HG02588 (cell line): Measurements from ENCODE around the gene PCDHGC5.

Experiments used
- ATAC-seq: cut with Tn5 transposase; IDR thresholded peaks from one replicate; pipeline ENCODE4 v1.9.1; 2021; ENCODE audit warnings: mild to moderate bottlenecking, moderate library complexity; ENCODE audit not compliant: unreplicated experiment

PCDHGC5 gene

DNA sequence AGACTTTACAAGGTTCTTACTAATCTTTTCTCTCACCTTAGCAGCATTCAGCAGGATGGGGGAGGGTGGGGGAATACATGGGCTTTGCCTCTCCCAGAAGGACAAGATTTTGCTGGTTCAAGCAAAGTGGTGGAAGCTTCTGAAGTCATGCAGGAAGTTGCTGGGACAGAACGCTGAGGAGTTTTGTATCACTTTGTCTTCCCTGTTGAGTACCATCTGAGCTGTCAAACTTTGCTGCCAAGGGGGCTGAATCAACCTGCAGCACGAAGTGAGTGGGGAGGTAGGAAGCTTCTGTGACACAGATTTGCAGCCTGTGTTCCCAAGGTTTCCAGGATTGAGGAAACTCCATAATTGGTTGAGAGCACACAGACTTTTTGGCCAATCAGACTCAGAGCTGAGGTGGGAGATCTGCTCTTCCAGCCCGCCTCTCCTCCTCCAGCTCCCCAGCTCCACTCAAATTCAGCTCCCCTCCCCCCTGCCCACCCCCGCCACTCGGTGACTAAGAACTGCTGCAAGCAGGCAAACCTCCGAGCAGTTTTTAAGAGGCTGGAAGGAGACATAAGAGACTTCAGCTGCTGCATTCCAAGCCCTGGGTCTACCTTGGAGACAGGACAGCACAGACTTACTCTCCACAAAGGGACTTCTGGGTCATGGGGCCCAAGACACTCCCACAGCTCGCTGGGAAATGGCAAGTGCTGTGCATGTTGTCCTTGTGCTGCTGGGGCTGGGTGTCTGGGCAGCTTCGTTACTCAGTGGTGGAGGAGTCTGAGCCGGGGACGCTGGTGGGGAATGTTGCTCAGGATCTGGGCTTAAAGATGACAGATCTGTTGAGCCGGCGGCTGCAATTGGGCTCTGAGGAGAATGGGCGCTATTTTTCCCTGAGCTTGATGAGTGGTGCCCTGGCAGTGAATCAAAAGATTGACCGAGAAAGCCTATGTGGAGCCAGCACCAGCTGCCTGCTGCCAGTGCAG lies at the start of gene PCDHGC5:
PCDHGC5 (plus strand) TSS at position 491 of the 971 bp plus-strand sequence; CDS start at position 651, 160 bp downstream.
- ATAC-seq, result no peak

DNA sequence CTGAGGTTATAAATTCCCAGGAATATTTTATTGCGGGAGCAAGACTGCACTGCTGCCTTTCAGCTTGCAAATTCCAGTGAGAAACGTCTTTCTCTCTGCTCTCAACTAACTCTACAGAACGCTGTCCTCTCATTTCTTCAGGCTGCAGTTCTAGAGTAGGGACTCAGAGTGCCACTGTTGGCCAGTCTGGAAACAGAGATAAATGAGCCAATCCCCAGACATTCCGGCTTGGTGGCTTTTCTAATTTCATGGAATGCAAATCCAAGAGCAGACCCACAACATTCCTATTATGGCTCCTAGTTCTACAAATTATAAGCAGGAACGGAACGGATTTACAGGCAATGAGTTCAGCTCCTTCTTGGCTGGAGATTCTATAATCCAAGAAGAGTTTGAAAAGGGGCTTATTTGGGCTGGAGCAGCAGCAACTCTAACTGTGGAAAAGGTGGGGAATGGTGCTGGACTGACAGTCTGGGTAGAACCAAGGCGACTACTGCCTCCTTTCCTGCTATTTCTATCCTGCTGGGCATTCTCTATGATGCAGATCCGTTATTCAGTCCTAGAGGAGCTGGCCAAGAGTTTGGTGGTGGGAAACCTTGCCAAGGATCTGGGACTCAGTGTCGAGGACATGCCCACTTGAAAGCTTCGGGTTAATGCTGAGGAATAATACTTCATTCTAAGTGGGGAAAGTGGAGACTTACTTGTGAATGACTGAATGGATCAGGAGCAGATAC lies 49.3 kb upstream of the PCDHGC5 start:
- no peak for ATAC-seq

DNA sequence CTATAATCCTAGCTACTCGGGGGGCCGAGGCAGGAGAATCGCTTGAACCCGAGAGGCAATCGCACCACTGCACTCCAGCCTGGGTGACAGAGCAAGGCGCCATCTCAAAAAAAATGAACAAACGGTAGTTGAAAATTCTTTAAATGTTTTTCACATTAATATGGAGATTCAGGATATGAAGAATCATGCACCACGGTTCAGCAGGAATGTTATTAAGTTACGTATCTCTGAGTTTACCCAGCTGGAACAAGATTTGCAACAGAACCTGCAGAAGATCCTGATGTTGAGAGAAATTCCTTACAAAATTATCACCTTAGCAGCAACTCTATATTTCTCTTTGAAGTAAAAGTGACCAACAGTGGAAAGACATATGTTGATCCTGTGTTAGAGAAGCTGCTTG lies 48.5 kb upstream of the PCDHGC5 start:
- ATAC-seq, result no peak

DNA sequence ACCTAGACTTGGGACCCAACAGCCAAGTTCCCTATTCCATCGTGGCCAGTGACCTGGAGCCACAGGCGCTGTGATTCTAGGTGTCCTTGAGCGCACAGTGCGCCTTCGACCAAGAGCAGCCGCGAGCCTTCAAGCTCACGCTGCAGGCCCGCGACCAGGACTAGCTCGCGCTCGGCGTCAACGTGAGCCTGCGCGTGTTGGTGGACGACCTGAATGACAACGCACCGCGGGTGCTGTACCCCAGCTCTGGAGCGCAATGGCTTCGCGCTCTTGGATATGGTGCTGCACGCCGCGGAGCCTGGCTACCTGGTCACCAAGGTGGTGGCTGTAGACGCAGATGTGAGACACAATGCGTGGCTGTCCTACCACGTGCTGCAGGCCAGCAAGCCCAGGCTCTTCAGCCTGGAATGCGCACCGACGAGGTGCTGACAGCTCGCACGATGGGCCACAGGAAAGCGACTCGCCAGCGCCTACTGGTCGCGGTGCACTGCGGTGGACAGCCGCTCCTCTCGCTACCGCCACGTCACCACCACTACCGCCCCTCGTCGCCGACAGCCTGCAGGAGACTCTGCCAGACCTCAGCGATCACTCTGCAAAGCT lies 47.2 kb upstream of the PCDHGC5 start:
- ATAC-seq, result no peak

DNA sequence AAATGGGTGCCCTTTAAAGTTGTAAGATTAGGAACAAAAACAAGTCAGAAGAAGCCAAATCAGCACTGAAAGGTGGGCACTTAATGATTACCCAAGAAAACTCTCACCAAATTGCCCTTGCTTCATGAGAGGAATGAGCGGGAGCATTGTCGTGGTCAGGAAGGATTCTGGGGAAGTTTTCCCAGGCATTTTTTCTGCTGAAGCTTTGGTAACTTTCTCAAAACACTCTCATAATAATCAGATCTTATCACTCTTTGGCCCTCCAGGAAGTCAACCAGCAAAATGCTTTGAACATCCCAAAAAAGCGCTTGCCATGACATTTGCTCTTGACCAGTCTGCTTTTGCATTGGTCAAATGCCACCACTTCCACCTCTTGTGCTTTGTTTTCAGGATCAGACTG lies 23.5 kb upstream of the PCDHGC5 start:
- ATAC-seq, result no peak

DNA sequence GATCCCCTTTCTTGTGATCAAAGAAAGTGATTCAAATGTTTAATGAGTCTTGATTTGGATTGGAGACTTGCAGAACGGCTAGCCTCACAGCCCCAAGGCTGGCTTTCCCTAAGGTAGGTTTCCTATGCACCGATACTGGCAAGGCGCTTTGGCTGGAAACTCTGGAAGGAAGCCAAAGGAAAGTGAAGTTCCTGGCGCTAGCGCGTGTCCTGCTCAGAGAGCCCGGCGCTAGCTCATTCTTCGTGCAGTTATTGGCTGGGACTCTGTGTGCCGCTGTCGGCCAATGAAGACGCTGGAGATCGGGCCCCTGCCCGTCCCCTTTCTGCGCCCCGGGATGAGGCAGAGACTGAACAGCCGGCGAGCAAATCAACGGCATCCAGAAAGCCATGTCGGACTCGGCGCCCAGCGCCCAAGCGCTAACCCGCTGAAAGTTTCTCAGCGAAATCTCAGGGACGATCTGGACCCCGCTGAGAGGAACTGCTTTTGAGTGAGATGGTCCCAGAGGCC lies 13.2 kb upstream of the PCDHGC5 start, which contains the start of gene PCDHGC3:
PCDHGC3 (plus strand) TSS at position 342 of the 507 bp plus-strand sequence; CDS start at position 493, 151 bp downstream.
- ATAC-seq, result peak; percentile 99

DNA sequence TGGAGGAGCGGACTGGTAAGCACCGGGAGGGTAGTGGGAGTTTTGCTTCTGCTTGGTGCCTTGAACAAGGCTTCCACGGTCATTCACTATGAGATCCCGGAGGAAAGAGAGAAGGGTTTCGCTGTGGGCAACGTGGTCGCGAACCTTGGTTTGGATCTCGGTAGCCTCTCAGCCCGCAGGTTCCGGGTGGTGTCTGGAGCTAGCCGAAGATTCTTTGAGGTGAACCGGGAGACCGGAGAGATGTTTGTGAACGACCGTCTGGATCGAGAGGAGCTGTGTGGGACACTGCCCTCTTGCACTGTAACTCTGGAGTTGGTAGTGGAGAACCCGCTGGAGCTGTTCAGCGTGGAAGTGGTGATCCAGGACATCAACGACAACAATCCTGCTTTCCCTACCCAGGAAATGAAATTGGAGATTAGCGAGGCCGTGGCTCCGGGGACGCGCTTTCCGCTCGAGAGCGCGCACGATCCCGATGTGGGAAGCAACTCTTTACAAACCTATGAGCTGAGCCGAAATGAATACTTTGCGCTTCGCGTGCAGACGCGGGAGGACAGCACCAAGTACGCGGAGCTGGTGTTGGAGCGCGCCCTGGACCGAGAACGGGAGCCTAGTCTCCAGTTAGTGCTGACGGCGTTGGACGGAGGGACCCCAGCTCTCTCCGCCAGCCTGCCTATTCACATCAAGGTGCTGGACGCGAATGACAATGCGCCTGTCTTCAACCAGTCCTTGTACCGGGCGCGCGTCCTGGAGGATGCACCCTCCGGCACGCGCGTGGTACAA lies 12.6 kb upstream of the PCDHGC5 start:
- peak; percentile 23 for ATAC-seq

DNA sequence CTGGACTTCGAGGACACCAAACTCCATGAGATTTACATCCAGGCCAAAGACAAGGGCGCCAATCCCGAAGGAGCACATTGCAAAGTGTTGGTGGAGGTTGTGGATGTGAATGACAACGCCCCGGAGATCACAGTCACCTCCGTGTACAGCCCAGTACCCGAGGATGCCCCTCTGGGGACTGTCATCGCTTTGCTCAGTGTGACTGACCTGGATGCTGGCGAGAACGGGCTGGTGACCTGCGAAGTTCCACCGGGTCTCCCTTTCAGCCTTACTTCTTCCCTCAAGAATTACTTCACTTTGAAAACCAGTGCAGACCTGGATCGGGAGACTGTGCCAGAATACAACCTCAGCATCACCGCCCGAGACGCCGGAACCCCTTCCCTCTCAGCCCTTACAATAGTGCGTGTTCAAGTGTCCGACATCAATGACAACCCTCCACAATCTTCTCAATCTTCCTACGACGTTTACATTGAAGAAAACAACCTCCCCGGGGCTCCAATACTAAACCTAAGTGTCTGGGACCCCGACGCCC lies 11.8 kb upstream of the PCDHGC5 start:
- no peak for ATAC-seq

DNA sequence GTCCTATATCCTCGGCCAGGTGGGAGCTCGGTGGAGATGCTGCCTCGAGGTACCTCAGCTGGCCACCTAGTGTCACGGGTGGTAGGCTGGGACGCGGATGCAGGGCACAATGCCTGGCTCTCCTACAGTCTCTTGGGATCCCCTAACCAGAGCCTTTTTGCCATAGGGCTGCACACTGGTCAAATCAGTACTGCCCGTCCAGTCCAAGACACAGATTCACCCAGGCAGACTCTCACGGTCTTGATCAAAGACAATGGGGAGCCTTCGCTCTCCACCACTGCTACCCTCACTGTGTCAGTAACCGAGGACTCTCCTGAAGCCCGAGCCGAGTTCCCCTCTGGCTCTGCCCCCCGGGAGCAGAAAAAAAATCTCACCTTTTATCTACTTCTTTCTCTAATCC lies 11.1 kb upstream of the PCDHGC5 start:
- no peak for ATAC-seq

DNA sequence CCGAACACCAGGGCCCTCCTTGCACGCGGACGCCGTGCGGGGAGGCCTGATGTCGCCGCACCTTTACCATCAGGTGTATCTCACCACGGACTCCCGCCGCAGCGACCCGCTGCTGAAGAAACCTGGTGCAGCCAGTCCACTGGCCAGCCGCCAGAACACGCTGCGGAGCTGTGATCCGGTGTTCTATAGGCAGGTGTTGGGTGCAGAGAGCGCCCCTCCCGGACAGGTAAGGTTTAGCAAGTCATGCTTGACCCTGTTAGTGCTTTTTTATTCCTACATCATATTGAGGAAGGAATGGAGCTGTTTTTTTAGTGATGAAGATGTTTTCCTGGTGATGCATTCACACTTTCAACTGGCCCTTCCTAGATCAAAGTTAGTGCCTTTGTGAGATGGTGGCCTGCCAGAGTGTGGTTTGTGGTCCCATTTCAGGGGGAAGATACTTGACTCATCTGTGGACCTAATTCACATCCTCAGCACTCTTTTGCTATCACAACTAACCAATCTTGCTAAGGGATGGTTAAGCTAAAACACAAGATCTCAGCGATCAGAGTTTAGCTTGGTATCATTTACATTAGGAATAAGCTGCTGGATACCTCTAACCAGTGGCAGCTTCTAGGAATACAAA lies 10.4 kb upstream of the PCDHGC5 start:
- no peak for ATAC-seq

DNA sequence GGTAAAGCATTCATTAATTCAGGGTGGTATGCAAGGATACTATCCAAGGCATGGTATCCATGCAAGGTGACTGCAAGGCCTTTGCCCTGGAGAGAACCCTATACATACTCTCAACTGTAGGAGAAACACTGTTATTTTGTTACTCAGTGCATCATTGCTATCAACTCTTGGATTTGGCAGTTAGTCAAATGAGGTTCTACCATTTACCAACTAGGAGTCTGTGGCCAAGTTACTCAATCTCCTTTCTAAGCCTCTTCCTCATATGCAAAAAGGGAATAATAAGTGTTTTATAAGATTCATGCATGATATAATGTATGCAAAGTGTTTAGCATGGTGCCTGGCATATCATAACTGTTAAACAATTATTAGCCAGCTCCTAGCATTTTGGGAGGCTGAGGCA lies 9.1 kb upstream of the PCDHGC5 start:
- ATAC-seq, result no peak

DNA sequence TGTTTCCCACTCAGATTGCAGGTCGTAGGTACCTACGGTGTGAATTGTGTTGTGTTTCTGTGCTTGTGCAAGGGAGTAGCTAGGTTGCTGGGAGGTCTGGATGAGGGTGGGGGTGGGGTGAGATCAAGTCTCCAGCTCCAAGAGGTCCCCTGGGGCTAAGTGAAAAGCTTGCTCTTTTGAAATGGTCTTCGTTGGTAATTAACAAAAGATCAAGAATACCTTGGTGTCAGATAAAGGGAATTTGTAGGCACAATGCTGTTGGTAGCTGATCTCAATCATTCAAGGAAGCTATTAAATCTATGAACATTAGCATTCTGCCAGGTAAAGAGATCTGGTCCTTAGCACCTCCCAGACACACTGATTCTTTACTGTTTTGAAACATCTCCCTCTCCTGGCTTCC lies 5.0 kb upstream of the PCDHGC5 start:
- ATAC-seq, result no peak

DNA sequence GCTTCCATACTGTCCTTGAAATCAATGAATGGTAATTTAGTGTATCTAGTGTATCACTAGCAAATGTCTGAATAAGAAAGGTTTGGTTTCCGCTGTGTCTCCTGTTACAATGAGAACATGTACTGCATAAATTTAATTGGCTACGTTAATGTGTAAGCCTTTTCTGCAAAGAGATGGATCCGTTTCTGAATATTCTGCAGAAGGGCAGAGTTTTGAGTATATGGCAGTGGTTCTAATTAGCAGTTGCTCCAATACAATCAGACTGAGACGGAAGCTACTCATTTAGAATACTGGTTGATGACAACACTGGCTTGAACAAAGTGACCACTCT lies 4.6 kb upstream of the PCDHGC5 start:
- no peak for ATAC-seq

DNA sequence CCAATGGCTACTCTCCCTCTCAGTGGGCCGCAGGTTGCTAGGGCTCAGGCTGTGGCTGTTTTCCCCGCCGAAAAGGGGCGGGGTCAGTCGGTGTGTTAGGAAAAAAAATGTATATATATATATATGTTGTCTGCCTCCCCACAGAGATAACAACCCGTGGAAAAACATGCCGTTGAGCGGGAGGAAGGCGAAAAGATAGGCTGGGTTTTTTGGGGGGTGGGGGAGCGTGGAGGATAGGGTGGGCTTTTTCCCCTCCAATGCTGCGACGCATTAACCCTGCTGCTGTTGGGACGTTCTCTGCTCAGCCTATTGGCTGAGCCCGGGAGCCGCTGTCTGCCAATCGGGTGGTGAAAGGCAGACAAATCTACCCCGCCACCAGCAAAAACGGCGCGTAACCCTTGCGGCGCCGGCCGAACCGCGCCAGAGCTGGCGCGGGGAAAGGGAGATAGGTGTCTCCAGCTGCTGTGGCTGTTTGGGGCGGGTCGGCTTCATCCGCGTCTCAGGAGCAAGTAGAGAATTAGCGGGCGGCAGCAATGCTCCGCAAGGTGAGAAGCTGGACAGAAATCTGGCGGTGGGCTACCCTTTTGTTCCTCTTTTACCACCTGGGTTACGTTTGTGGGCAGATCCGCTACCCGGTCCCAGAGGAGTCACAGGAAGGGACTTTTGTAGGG lies 4.1 kb upstream of the PCDHGC5 start, which contains the start of gene PCDHGC4:
PCDHGC4 (plus strand) TSS at position 390 of the 671 bp plus-strand sequence; CDS start at position 534, 144 bp downstream.
- ATAC-seq, result no peak

DNA sequence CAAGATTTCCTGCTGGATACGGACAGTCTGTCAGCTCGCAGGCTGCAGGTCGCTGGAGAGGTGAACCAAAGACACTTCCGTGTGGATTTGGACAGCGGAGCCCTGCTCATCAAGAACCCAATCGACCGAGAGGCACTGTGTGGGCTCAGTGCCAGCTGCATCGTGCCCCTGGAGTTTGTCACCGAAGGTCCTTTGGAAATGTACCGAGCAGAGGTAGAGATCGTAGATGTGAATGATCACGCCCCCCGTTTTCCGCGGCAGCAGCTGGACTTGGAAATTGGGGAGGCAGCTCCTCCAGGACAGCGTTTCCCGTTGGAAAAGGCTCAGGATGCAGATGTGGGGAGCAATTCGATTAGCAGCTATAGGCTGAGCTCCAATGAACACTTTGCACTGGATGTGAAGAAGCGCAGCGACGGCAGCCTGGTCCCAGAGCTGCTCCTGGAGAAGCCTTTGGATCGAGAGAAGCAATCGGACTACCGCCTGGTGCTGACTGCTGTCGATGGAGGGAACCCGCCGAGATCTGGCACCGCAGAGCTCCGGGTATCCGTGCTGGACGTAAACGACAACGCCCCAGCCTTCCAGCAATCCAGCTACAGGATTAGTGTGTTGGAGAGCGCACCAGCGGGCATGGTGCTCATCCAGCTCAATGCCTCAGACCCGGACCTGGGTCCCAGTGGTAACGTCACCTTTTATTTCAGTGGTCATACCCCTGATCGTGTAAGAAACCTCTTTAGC lies 3.4 kb upstream of the PCDHGC5 start:
- ATAC-seq, result no peak

DNA sequence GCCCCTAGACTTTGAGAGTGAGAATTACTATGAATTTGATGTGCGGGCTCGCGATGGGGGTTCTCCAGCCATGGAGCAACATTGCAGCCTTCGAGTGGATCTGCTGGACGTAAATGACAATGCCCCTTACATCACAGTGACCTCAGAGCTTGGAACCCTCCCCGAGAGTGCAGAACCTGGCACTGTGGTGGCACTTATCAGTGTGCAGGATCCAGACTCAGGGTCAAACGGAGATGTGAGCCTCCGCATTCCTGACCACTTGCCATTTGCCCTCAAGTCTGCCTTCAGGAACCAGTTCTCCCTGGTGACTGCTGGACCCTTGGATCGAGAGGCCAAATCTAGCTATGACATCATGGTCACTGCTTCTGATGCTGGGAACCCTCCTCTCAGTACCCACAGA lies 2.8 kb upstream of the PCDHGC5 start:
- no peak for ATAC-seq

DNA sequence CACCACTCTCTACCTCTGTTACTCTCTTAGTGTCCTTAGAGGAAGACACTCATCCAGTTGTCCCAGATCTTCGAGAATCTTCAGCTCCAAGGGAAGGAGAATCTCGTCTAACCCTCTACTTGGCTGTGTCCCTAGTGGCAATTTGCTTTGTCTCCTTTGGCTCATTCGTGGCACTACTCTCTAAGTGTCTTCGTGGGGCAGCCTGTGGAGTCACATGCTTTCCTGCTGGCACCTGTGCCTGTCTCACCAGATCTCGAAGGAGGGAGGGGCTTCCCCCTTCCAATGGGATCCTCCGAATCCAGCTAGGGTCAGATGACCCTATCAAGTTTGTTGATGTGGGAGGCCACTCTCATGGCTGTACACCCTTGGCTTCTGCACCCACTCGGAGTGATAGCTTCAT lies 1.8 kb upstream of the PCDHGC5 start:
- no peak for ATAC-seq

DNA sequence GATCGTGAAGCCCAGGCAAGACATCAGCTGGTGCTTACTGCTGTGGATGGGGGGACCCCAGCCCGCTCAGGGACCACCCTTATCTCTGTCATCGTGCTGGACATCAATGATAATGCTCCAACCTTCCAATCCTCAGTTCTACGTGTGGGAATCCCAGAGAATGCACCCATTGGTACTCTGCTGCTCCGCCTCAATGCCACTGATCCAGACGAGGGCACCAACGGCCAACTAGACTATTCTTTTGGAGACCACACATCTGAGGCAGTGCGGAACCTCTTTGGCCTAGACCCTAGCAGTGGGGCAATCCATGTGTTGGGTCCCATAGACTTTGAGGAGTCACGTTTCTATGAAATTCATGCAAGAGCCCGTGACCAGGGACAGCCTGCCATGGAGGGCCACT lies 960 bp downstream of the PCDHGC5 start:
- ATAC-seq, result no peak

DNA sequence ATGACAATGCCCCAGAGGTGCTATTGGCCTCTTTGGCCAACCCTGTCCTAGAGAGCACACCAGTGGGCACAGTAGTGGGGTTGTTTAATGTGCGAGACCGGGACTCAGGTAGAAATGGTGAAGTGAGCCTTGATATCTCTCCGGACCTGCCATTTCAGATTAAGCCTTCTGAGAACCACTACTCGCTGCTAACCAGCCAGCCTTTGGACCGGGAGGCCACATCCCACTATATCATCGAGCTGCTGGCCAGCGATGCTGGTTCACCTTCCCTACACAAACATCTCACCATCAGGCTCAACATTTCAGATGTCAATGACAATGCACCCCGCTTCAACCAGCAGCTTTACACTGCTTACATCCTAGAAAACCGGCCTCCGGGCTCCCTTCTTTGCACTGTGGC lies 1.4 kb downstream of the PCDHGC5 start:
- ATAC-seq, result no peak
